SIG-M5 treated with dmso at 0.1 percent for 504 hours (cell line): ENCODE measurements around the gene LALBA.
"Not testable (repeated sequence)": the region's sequence is repeated elsewhere in the genome, so short reads cannot be mapped to it uniquely, and the experiment has no call there.

Experiments used
- DNase-seq: peaks from one replicate; lab custom pipeline; 2025; ENCODE audit not compliant: unreplicated experiment; lab: John Stamatoyannopoulos, UW

The LALBA gene

DNA sequence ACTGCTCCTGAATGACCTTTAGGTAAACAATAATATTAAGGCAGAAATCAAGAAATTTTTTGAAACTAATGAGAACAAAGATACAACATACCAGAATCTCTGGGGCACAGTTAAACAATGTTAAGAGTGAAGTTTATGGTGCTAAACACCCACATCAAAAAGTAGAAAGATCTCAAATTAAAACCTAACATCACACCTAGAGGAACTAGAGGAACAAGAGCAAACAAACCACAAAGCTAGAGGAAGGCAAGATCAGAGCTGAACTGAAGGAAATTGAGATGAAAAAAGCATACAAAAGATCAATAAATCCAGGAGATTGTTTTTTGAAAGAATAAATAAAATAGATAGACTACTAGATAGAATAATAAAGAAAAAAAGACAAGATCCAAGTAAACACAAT lies 37.2 kb downstream of the LALBA start:
- no peak for DNase-seq

DNA sequence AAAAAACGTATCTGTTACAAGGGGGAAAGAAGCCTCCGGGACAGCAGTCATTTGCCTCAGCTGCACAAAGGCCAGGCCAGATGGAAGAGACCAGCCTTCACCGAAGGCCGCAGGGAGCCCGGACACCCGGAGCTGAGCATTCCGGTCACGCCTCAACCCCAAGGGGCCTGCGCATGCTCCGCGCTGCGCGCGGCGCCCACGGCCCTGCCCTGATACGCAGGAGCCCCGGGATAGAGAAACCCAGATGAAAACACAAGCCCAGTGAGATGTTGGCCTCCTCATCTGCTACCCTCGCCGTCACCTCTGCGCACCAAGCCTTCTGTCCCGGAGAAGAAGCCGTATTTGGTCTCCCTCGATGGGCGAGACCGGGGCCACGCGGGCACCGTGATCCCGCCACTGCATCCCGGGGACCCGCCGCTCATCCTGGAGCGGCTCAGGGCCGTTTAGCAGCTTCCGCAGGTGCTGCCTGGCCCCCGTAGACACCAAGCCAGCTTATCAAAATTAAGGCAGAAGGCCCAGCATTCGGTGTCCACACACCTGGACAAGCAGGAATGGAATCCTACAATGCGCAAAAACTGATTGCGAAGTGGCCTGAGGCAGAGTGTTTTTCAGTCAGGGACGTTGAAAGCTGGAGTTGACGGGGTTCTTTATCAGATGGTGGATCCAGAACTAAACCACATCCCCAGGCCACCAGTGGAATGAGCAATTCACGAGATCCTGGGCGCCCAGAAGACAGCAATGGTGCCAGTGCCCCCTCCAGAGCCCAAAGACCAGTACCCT lies 41.8 kb downstream of the LALBA start:
- DNase-seq = no peak

GRCh38 chr12:48525332-48525731 lies 44.5 kb downstream of the LALBA start, which contains the start of gene OR8S1:
OR8S1 (plus strand) TSS chr12:48525632; CDS start chr12:48525632, 0 bp downstream.
- DNase-seq = no peak

GRCh38 chr12:48520381-48520780 lies 49.5 kb downstream of the LALBA start:
- DNase-seq = not testable (repeated sequence)
